HG03520 (cell line): Measurements from ENCODE around the gene ARF5.

Source experiments
- ATAC-seq: cut with Tn5 transposase; IDR thresholded peaks from one replicate; pipeline ENCODE4 v1.9.1; 2021; ENCODE audit warnings: mild to moderate bottlenecking, moderate library complexity; ENCODE audit not compliant: unreplicated experiment

Gene ARF5

GRCh38 chr7:127588697-127589482, 679 bp downstream of the ARF5 start:
- peak; percentile 2 for ATAC-seq

DNA sequence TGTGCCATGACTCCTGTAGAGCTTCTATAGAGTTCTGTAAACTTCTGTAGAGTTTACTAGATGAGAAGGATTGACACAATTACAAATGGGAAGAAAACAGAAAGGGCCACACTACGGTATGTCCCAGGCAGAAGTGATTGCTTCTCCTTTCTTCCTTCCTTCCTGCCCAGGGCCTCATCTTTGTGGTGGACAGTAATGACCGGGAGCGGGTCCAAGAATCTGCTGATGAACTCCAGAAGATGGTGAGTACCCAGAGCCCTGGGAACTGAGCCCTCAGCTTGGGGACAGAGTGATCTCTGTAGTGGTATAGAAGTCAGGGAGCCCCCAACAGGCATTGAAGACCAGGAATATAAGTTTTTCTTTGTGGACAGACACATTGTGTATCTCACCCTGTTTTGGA, 1.7 kb downstream of the ARF5 start:
- no peak for ATAC-seq

GRCh38 chr7:127591189-127591588, 3.0 kb downstream of the ARF5 start:
- no peak for ATAC-seq

GRCh38 chr7:127591591-127591990, 3.4 kb downstream of the ARF5 start:
- ATAC-seq, result no peak

DNA sequence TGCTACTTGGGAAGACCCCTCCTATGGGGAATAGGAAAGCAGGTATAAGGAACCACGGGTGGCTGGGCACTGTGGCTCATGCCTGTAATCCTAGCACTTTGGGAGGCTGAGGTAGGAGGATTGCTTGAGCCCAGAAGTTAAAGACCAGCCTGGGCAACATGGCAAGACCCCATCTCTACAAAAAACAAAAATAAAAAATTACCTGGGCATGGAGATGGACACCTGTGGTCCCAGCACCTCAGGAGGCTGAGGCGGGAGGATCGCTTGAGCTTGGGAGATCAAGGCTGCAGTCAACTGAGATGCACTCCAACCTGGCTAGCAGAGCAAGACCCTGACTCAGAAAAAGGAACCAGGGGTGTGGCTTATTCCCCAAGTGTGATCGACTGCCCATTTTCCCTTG, 4.3 kb downstream of the ARF5 start:
- ATAC-seq, result no peak

GRCh38 chr7:127594490-127594889, 6.3 kb downstream of the ARF5 start:
- no peak for ATAC-seq

DNA sequence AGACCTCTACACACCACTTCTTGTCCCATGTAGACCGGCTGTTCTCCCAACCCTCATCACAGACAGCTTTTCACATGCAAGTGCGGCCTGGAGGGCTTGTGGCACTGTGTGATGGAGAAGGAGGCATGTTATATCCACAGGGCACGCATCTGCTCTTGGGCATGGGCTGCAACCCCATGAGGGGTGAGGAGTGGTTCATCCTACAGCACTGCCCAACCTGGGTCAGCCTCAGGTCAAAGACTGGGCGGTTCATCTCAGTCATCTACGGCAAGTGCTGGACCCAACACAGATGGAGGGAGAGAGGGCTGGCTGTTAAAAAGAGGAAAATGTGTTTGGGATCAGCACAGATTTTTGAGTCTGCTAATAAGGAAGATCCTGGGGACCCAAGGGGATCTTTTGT, 7.5 kb downstream of the ARF5 start:
- ATAC-seq, result no peak

DNA sequence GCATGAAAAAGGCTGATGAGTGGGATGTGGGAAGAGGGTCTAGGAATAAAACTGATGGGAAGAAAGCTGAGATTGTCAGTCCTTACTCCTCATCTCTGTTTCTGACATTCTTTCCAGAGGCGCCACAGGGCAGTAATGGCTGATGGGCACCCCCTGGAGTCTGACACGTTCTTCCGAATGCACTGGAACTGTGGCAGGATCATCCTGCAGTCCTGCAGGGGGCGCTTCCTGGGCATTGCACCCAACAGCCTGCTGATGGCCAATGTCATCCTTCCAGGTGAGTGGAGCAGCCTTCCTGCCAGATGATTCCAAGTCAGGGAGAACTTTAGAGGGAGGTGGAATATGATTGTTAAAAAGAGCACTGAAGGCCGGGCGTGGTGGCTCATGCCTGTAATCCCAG, 10.1 kb downstream of the ARF5 start:
- no peak for ATAC-seq

GRCh38 chr7:127600885-127601284, 12.7 kb downstream of the ARF5 start:
- ATAC-seq, result no peak

- ATAC-seq, result no peak
Observed at GRCh38 chr7:127608446-127608845, 20.2 kb downstream of the ARF5 start.

DNA sequence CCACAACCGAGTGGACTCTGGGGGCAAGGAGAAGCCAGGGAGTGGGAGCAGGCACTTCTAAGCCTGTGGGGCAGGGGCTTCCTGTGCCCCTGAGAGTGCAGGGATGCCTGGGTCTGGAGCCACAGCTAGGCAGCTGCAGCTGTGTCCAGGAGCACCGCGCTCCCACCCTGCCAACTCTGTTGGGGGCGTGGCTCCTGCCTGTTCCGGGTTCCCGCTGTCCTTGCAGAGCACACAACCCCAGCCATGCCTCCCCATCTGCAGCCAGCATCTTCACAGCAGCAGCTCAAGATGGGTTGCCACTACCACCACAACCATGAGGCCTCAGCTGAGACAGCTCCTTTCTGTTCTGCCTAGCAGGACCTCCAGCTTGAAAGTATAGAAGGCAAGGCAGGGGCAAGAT, 21.1 kb downstream of the ARF5 start:
- ATAC-seq, result no peak

- no peak for ATAC-seq
Observed at GRCh38 chr7:127612263-127612662, 24.1 kb downstream of the ARF5 start.

- no peak for ATAC-seq
Observed at GRCh38 chr7:127616724-127617123, 28.5 kb downstream of the ARF5 start.

GRCh38 chr7:127618042-127618441, 29.8 kb downstream of the ARF5 start, which contains the start of gene PAX4:
PAX4 (minus strand) TSS chr7:127618142; CDS start chr7:127615928, 2,214 bp downstream.
- no peak for ATAC-seq

GRCh38 chr7:127618775-127619174, 30.6 kb downstream of the ARF5 start:
- no peak for ATAC-seq

DNA sequence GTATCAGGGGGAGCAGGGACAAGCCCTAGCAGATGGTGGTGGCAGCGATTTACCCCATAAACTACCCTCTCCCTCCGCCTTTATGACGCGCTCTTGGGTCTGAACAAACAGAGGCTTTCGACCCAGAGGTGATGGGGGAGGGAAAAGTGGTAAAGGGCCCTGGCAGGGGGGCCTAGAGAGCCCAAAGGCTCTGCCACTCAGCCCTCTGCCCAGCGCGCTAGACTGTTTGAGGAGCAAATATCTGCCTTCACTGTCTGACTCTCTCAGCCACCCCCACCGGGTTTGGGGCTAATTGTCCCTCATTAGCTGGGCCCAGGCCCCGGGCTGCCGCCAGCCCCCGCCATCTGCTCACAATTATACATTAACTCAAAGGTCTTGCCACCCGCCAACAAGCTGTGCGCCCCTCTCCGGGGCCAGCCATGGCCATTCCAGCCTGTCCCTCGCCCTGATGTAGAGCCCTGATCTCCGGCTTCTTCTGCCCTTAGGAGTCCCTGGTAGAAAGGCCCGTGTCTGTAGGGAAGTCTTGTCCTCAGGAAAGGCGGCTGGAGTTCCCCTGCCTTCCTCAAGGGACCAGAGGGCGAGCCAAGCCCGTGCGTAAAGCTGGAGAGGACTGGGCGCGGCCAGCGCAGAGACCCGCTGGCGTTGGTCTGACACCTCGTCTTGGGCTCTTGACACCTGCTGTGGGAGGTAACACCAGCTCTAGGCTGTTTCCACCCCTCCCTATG, 31.6 kb downstream of the ARF5 start:
- no peak for ATAC-seq

DNA sequence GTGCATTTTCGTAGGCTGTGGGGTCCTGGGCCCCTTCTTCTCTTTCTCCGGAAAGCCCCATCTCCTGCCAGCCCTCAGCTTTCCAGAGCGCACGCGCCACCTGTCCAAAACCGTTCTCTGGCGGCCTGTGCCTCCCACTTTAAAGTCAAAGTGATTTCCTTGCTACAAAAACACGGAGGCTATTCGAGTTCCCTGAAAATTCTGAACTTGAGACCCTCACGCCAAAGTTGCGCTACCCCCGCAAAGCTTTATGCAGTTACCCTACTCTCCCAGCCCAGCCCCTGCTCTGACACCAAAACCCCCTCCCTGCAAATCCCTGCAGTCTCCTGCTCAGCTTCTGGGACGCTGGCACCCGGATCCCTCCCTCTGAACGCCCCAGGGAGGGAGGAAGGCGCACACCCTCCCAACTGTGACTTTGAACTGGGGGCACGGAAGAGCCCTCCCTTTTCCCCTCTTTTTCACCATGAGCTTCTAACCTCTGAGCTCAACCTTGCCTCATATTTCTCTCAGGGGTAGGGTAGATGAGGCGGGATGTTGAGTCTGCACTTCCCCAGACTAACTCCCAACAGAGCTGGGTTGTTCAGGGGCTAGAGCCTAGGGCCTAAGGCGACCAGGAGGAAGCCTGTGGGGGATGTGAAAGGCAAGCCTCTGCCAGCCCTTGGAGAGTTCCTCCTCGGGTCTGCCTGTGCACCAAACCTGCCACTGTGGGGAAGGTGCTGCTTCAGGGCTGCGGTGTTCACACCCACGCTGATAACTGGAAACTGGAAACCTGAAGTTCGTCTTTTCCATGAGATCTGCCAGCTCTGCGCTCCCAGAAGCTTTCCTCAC, 32.4 kb downstream of the ARF5 start:
- ATAC-seq, result no peak

- ATAC-seq, result no peak
Observed at GRCh38 chr7:127625331-127625730, 37.1 kb downstream of the ARF5 start.

- ATAC-seq, result no peak
Observed at GRCh38 chr7:127628445-127628844, 40.2 kb downstream of the ARF5 start.

DNA sequence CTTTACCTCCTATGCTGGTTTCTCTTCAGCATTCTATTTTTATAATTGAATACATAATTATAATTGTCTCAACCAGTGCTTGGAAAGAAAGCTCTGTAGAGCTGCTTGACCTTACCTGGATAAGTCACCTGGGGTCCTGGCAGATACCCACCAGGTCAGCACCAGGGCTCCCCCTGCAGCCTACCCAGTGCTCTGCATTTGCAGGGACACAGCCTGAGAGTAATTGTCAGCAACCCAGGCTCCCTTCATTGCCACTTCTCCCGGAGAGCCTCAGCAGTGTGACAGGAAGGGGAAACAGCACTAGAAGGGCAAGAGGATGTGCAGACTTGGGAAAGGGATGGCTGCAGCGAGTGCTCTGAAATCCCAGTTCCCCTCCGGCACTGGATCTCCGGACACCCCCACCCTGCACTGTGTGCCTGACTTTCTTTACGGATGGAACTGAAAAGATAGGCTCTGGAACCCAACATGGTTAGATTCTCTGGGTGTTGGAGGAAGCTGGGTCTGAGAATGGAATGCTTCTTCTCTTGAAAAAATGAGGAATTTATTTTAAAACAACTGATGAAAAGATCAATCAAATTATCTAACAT, 41.1 kb downstream of the ARF5 start:
- ATAC-seq, result no peak

DNA sequence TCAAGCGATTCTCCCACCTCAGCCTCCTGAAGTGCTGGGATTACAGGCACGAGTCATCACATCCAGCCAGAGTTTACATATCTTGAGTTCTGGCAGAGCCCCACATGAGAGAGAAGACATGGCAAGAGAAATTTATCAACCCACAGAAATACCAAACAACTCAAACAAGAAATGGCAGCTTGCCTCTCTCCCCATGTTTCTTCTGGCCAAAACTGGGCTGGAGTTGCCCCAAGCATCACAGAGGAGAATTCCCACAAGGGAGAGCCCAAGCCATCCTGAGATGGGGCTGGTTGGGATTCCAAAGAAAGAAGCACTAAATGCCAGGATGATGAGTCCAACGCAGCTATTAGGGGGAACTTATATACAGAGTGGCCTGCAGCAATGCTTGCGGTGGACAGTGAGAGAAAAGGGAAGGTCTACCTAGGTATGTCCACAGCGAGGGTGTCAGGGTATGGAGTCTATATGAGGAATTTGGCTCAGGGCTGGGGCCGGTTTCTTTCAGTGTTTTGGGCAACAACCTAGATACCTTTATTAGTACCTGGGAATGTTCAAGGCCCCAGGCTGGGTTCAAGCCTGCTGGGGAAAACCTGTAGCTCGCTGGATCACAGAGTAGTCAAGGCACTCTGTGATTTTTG, 44.2 kb downstream of the ARF5 start:
- no peak for ATAC-seq
